SK-N-SH (cell line): ENCODE results near the gene SNRNP25.

Experiments
- CHD2 ChIP-seq: fragments of 150-350 bp; IDR thresholded peaks from 2 replicates; pipeline ENCODE4 v1.6.1; 2018; ENCODE audit warnings: low read length; ENCODE audit not compliant: partially characterized antibody
- CTCF ChIP-seq: fragments of 200-600 bp; sonication (generic); IDR thresholded peaks from 2 replicates; pipeline ENCODE4 v1.6.1; 2017; ENCODE audit warnings: antibody characterized with exemption, mild to moderate bottlenecking, moderate library complexity
- JUND ChIP-seq: IDR thresholded peaks from 2 replicates; pipeline ENCODE4 v1.4.0; 2012
- SMC3 ChIP-seq: IDR thresholded peaks from 2 replicates; pipeline ENCODE4 v1.6.1; 2012; ENCODE audit warnings: low read depth, low read length, improper control_type of control experiment

GRCh38 chr16:53346-54236 is at the start of gene SNRNP25, which contains the start of gene POLR3K:
- no peak for TF ChIP-seq CTCF
- TF ChIP-seq CHD2 = peak; percentile 95
- 0 out of 2 replicates have a peak, but pooled peaks have one; percentile 4 for TF ChIP-seq SMC3
- no peak for TF ChIP-seq JUND
